HS-5 (cell line): ENCODE data around the gene STRN.
"Not testable (repeated sequence)": the region's sequence is repeated elsewhere in the genome, so short reads cannot be mapped to it uniquely, and the experiment has no call there.

Experiments
- DNase-seq: peaks from one replicate; pipeline ENCODE4 v3.0.0-alpha.2; 2012; ENCODE audit warnings: low read depth

STRN gene

DNA sequence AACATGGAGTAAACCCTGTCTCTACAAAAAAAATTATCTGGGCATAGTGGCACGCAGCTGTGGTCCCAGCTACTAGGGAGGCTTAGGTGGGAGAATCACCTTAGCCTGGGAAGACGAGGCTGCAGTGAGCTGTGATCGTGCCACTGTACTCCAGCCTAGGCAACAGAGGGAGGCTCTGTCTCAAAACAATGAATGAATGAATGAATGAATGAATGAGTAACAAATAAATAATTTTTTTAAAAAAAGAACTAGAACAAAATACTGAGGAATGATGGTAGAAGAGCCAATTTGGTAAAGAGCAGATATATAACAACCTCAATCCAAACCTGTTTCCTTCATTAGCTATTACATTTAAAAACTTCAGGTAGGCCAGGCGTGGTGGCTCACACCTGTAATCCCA lies 60.1 kb downstream of the STRN start:
- no peak for DNase-seq

DNA sequence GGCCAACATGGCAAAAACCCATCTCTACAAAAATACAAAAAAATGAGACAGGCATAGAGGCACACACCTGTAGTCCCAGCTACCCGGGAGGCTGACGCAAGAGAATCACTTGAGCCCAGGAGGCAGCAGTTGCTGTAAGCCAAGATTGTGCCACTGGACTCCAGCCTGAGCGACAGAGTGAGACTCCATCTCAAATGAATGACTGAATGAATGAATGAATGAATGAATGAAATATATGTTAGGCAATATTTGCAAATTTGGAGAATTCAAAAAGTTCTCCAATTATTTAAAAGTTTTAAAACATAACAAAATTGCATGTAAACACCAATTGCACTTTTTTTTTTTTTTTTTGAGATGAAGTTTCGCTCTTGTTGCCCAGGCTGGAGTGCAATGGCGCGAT lies 61.7 kb downstream of the STRN start:
- DNase-seq, result no peak

DNA sequence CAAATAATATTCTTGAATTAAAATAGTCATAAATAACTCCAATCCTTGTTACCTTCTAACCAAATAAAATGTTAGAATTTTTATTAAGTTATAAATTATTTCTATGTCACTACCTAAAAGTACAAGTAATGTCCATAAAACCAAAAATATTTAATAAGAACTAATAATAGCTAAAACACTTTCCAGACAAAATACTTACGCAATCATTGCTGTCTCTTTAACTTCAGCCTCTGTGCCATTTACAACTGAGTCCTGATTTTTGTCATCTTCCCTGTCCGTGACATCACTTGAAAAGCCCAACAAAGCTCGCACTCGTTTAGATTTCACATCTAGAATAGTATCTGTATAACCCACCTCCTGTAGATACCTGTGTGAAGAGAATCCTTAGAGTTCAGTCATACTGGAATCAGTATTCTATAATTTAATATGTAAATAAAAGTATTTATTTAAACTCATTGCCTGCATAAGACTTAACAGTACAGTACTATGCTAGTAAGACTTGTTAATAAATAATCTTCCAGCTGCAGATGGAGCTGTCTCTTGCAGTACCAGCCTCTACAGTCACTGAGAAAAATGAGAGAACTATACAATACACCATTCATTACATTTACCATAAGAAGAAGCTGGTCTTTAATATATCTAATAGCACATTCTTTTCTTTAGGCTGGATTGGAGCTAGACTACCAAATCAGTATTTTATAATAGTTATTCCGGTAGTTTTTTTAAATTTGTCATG lies 63.8 kb downstream of the STRN start:
- no peak for DNase-seq

DNA sequence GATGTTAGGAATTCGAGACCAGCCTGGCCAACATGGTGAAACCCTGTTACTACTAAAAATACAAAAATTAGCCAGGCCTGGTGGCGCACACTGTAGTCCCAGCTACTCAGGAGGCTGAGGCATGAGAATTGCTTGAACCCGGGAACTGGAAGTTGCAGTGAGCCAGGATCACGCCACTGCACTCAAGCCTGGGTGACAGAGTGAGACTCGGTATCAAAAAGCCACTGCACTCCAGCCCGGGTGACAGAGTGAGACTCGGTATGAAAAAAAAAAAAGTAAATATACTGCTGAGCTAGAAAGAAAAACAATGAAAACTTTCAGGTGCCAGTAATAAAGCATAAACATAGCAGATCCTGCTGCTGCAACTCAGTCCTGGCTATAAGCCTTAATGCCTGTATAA lies 73.5 kb downstream of the STRN start:
- DNase-seq, result no peak

DNA sequence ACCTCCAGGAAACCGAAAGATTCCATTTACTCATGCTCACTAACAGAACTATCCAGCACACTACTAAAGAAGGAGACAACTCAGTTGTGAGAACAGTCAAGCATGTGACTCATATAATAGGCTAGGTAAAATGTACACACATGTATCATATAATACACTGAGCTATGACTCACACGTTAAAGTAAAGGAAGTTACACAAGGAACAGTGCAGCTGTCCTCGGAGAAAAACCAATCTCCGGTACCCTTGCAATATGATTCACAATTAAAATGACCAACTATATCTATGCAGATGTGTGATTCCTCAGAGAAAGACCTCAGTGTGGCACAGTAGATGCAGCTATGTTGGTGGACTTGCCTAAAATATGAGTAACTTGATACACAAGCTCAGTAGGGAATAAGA lies 76.5 kb downstream of the STRN start:
- DNase-seq, result peak; percentile 97

DNA sequence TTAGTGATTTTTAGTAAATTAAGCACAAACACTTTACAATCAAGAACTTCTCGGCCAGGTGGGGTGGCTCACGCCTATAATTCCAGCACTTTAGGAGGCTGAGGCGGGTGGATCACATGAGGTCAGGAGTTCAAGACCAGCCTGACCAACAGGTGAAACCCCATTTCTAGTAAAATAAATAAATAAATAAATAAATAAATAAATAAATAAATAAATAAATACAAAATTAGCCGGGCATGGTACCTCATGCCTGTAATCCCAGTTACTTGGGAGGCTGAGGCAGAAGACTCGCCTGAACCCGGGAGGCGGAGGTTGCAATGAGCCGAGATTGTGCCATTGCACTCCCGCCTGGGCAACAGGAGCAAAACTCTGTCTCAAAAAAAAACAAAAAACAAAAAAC lies 79.2 kb downstream of the STRN start:
- DNase-seq, result not testable (repeated sequence)

DNA sequence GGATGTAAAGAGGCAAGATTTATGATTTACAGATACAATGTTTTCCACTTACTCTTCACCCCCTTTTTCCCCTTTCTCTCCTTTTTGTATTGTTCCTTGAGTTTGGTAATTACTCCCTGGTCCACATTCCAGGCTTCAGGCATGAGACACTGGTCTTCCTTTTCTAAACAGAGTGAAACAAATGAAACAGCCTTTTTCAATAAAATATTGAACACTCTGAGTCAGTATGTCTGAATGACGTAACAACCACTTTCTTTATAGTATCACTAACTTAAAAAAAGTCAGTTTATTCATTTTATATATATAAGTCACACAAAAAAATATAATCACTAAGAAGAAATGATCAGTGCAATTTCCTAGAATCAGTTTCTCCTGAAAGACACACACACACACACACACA lies 79.7 kb downstream of the STRN start:
- peak; percentile 42 for DNase-seq

DNA sequence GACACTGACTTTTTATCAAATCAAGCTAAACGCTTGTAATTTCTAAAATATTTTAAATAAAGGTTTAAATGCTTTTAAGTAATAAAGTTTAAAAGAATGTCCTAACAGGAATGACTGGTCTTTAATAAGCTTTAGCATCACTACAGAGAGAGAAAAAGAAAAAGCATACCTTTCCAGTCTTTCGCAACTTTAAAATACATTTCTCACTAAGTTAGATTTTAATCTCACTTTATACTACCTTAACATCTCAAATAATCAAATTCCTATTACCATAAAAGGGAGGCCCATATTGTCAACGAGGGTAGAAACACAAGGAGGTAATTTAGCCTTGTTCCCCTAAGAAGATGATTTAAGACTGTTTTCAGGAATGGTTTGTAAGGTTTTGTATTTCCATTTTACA lies 80.7 kb downstream of the STRN start:
- no peak for DNase-seq

DNA sequence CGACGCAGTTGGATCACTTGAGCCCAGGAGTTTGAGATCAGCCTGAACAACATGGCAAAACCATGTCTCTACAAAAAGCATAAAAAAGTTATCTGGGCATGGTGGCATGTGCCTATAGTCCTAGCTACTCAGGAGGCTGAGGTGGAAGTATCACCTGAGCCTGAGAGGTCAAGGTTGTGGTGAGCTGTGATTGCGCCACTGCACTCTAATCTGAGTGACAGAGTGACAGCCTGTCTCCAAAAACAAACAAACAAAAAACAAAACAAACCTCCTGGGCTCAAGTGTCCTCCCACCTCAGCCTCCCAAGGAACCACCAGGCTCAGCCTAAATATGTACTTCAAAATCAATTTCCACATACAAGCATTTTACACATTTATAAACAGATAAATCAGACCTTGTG lies 83.8 kb downstream of the STRN start:
- DNase-seq, result no peak

DNA sequence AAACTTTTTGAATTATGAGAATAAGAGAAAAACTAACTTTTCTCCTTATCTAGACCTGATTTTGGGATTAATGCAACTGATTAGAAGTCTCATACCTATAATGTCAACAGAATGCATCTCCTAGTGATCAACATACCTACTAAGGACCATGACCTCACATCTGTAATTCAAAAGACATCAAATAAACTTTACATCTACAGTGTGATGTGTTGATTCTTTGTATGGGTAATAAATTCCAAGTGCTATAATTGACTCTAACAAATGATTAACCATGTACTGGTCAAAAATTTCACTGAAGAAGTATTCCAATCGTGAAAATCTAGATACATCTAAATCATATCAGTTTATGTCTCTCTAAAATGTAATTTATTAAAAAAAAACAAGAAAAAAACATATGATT lies 84.5 kb downstream of the STRN start:
- no peak for DNase-seq

DNA sequence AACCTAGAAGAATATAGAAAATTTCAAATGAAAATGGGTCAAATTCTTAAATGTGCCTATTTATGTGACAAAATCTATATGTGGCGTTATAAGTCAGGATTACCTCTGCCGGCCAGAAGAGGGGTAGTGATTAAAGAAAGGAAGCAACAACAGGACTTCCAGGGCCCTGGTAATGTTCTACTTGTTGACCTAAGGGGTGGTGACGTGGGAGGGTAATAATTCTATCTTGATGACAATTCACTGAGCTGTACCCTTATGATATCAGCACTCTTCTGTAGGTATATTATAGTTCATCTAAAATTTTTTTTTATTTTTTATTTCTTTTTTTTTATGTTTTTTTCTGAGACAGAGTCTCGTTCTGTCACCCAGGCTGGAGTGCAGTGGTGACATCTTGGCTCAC lies 87.9 kb downstream of the STRN start:
- DNase-seq, result no peak

DNA sequence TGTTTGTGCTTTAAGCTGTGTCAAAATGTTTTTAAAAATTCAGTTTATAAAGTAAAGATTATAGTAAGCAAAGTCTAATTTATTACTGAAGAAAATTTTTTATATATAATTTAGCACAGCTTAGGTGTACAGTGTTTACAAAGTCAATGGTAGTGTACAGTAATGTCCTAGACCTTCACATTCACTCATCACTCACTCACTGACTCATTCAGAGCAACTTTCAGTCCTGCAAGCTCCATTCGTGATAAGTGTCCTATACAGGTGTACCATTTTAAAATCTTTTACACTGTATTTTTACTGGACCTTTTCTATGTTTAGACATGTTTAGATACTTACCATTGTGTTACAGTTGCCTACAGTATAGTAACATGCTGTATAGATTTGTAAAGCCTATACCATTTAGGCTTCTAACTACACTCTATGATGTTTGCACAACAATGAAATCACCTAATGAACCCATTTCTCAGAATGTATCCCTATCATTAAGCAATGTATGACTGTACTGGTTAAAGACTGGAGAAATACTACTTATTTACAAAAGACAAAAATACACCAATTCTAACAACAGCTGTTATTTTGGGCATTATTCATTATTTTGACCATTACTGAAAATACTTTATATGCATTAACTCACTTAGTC lies 95.1 kb downstream of the STRN start:
- no peak for DNase-seq

DNA sequence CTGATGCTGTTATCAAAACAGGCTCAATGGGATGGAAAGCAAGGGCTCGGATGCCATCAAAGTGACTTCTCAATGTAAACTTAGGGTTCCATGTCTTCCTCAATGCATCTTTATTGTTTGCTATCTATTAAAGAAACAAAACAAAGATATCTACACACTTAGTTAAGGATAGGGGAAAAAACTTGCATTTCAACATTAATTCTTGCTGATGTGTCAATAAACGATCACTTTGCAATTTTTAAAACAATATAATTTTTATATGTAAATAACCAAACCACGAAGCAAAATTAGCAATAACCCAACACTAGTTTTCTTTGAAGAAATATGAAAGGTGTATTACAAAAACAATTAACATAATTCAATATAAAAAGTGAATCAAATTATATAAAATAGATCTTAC lies 96.7 kb downstream of the STRN start:
- no peak for DNase-seq

DNA sequence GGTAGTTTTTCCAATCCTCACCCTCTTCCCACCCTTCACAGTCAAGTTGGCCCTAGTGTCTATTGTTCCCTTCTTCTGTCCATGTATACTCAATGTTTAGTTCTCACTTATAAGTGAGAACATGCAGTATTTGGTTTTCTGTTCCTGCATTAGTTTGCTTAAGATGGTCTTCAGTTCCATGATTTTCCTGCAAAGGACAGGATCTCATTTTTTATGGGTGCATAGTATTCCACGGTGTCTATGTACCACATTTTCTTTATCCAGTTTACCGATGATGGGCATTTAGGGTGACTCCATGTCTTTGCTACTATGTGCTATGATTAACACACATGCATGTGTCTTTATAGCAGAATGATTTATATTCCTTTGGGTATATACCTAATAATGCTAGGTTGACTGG lies 104.4 kb downstream of the STRN start:
- DNase-seq, result no peak

DNA sequence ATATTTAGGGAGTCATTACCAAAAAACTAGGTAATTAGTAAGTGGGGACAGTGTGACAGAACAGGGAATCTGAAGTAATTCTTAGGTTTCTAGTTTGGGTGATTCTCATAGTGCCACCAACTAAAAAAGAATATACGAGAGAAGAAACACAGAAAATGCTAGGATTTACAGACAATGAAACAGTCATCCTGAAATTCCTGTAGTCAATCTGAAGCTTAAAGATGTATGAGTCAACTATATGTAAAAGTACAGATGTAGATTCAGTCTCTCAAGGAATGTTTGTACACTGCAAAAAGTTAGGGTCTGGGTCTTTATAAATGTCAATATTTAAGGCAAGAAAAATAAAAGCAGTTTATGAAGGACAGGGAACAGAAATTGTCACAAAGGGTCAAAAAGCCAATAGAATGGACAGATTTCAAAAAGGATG lies 107.0 kb downstream of the STRN start:
- DNase-seq, result no peak

DNA sequence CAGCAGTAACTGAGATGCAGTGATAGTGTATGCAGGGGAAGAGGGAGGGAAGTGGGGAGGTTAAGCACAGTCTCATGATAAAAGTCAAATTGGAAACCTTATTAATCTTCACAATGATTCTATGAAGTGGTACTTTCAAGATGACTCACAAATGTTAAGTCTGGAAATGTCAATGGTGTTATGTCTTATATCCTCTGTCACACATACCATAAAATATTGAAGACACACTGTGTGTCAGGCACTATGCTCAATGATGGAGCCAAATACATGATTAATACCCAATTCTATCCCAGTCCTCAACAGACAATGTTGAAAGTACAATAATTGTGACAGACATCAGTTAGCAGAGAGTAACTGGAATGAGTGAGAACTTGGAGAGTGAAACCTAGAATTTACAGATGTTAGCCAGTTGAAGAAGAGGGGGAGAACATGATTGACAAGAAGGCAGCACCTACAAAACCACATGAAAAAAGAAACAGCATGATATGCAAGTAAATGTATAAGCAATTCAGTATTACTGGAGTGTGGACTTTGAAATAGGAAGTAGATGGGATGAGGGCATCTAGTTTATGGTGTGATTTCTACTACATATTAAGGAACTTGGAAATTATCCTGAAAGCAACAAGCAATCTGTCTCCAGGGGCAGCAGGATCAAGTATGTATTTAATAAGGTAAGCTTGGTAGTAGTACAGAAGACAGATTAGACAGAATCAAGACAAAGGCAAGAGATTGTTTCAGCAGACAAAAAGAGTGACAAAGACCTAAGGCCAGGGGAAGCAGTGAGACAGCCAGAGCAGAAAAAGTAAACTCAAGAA lies 107.6 kb downstream of the STRN start:
- DNase-seq, result no peak

DNA sequence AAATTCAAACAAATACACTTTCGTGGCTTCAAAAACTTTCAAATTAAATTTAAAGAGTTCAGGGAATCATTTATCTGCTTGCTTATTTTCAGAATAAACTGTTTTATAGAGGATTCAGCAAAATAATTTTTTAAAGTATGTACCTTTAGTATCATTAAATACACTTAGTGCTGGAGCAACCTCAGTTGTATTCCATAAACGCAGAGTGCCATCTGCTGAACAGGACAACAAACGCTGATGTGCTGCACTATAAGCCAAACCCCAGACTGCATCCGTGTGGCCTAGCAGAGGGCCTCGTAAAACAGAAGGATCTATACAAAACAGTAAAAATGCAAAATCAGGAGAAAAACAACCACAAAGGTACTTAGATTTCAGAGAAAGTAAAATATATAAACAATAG lies 108.6 kb downstream of the STRN start:
- no peak for DNase-seq

DNA sequence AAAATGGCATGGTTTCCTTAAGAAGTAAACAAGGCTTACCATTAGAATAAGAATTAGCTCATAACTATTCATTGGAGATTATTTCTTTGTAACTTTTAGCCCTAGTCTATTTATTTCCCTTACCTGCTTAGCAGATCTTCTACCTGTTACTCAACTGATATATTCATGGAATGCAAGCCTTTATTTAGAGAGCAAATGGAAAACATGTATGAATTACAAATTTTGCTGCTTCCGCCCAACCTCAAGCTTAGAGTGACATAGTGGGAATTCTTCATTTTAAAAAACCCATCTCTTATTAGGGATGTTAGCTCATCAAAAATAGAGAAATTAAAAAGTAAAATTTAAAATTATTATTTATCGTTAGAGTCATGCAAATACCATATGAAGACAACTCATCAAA lies 110.9 kb downstream of the STRN start:
- DNase-seq, result no peak

DNA sequence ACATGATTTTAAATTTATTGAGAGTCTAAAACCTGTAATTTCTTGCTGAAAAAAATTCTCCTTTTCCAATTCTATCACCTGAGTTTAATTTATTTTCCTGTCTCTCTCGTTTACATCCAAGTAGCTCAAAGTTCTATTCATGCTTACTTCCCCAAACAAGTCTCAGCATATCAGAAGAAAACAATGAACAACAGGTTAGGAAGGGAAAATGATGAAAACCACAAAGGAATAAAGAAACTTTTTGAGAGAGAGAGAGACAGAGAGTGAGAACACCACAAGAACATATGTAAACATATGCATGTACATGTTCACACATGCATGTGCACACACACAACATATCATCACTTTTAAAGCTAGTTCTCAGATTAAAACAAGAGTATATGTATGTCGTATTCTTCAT lies 112.1 kb downstream of the STRN start:
- DNase-seq, result no peak

DNA sequence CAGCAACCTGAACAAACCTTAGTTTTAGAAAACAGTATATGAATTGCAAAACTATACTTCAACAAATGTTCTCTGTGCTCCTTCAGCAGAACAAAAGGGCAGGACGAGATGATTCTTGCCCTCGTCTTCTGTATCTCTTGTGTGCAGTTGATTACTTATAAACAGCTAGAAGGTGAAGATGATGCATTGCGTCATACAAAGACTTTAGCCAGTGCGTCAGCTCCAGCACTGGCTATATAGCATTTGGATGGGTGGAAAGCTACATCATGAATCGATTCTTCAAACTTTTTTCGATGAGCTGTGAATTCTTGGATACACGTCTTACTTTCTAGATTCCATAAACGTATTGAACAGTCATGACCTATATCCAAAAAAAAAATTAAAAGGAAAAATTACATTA lies 117.1 kb downstream of the STRN start:
- DNase-seq, result no peak

DNA sequence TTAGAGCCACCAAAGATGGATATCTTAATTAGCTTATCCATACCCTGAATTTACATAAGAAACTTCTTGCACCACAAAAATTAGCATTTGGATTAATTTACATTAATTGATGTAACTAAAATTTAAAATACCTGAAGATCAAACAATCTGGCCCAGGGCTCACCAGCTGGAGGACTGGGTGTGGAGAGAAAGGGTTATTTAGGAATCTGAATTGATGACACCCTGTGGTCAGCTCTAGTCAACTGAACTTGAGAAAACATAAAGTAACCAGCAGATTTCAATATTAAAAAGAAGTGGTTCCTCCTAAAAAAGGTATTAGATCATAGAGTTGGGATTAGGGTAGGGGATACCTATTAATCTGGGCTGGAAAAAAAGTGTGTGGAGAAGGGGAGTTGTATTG lies 122.5 kb downstream of the STRN start:
- no peak for DNase-seq

DNA sequence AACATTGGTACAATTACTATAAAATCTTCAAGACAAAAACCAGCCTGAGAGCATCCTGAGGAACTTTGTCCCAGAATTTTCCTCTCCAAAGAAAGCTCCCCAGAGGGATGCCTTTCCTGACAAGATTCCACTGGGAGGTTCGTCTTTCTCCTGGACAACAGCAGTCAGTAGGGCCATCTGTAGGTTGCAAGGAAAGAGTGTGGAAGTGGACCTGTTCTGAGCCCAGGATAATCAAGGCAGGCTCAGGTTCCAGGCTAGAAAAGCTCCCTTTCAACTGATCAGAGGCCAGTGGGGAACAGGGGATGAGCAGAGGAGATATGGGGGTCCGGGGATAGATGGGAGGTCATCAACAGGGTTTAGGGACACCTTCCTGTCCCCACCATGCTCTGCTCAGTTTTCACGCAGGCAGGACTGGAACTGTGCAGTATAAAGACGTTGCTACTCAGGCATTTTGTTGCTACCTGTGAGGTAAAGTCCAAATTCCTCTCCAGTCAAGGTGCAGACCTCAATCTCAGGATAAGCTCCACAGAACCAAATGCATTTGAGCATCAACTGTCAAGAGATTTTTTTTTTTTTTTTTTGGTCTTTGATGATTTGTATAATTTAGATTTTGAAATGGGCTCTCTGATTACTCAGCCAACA lies 126.2 kb downstream of the STRN start:
- no peak for DNase-seq
